Adrenal gland (tissue), 5 donors: ENCODE data around the gene SCN1A.

Experiments
- POLR2A ChIP-seq, 2 donors: fragments of 450-650 bp; IDR thresholded peaks; one replicate each; pipeline ENCODE4 v1.6.1; 2017; ENCODE audit warnings: antibody characterized with exemption in 2 of 2, mild to moderate bottlenecking in 2 of 2, moderate library complexity in 1 of 2
- TF ChIP-seq, protein P1 (sequence below), 6 experiments: fragments of 450-650 bp in 4 of 6; fragments of 200-600 bp in 2 of 6; sonication (generic) in 1 of 6; IDR thresholded peaks; 1 replicate in 5 of 6; 2 replicates in 1 of 6; pipeline versions ENCODE4 v1.5.1 to v1.8.0; 2016 to 2021; ENCODE audit warnings: antibody characterized with exemption in 6 of 6, mild to moderate bottlenecking in 2 of 6, moderate library complexity in 1 of 6
- donor health status: DM: no; HTN: no; CAD: no.

- TF ChIP-seq, protein P1, sequence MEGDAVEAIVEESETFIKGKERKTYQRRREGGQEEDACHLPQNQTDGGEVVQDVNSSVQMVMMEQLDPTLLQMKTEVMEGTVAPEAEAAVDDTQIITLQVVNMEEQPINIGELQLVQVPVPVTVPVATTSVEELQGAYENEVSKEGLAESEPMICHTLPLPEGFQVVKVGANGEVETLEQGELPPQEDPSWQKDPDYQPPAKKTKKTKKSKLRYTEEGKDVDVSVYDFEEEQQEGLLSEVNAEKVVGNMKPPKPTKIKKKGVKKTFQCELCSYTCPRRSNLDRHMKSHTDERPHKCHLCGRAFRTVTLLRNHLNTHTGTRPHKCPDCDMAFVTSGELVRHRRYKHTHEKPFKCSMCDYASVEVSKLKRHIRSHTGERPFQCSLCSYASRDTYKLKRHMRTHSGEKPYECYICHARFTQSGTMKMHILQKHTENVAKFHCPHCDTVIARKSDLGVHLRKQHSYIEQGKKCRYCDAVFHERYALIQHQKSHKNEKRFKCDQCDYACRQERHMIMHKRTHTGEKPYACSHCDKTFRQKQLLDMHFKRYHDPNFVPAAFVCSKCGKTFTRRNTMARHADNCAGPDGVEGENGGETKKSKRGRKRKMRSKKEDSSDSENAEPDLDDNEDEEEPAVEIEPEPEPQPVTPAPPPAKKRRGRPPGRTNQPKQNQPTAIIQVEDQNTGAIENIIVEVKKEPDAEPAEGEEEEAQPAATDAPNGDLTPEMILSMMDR (IDR thresholded peaks at IDR 0.05) = no peak
- TF ChIP-seq POLR2A (IDR thresholded peaks at IDR 0.05) = no peak
Measured at GRCh38 chr2:166140475-166140874, 12.7 kb upstream of the SCN1A start.
